HepG2 (cell line): ENCODE results near the gene ZNF839. TPM values are rescaled to one million over a fixed set of nuclear protein-coding genes. Genes with fewer than 3 reads are reported as not detected.

Experiments used
- ATAC-seq: fragments of 200-7000 bp; cut with Tn5 transposase; 3 replicates; pipeline ENCODE4 v1.9.1; 2020; ENCODE audit warnings: mild to moderate bottlenecking, moderate library complexity
- BruUV-seq: library from RNA; stranded (reverse); fragments of 400-500 nt; replicated peaks from 2 replicates; lab custom pipeline; 2021; lab: Mats Ljungman, UMichigan
- CTCF ChIA-PET: fragments of 300-600 bp; formaldehyde crosslinking; extraction: SDS; loops from one replicate; lab custom pipeline; 2021; ENCODE audit warnings: low total read pairs, inconsistent platforms, low intra/inter-chr PET ratio; lab: Yijun Ruan, JAX
- POLR2A ChIA-PET: fragments of 350-600 bp; sonication (Branson Sonifier 250); formaldehyde crosslinking; loops from one replicate; lab custom pipeline; 2020; ENCODE audit warnings: antibody characterized with exemption, inconsistent platforms; lab: Yijun Ruan, JAX
- DNase-seq: peaks from one replicate; pipeline ENCODE4 v3.0.0-alpha.2; 2015; ENCODE audit warnings: low spot score
- FAIRE-seq: peaks from 3 replicates; lab custom pipeline; 2011; peaks lifted over from hg19 to GRCh38; lab: Jason Lieb, UNC
- H2AFZ ChIP-seq: one replicate; pipeline ENCODE4 v1.6.1; 2011; ENCODE audit warnings: low read length, inconsistent platforms
- H3K27ac ChIP-seq: fragments of 300-600 bp; 3 replicates; pipeline ENCODE4 v1.8.0; 2011; ENCODE audit warnings: mixed run types, mild to moderate bottlenecking, mixed read lengths, low read length, inconsistent platforms; ENCODE audit not compliant: insufficient read depth; ENCODE audit errors: extremely low read length
- H3K27me3 ChIP-seq, 2 experiments: fragments of 200-600 bp in 1 of 2; 2 replicates in 1 of 2; 3 replicates in 1 of 2; pipeline versions ENCODE4 v1.6.0 to v1.8.0; 2011; ENCODE audit warnings: low read length in 2 of 2, mild to moderate bottlenecking in 2 of 2, moderate library complexity in 2 of 2, inconsistent platforms in 1 of 2; ENCODE audit not compliant: insufficient read depth in 2 of 2, control insufficient read depth in 1 of 2
- H3K36me3 ChIP-seq, 2 experiments: fragments of 200-600 bp in 1 of 2; replicated peaks in 1 of 2; 2 replicates in 1 of 2; 3 replicates in 1 of 2; pipeline versions ENCODE4 v1.5.1 to v1.8.0; 2011; ENCODE audit warnings: low read length in 2 of 2, inconsistent platforms in 1 of 2; ENCODE audit not compliant: insufficient read depth in 2 of 2, control insufficient read depth in 1 of 2
- H3K4me1 ChIP-seq: 2 replicates; pipeline ENCODE4 v1.5.1; 2012; ENCODE audit warnings: low read length, inconsistent platforms; ENCODE audit not compliant: insufficient read depth
- H3K4me2 ChIP-seq: 2 replicates; pipeline ENCODE4 v1.6.0; 2011; ENCODE audit warnings: low read depth, low read length, inconsistent platforms
- H3K4me3 ChIP-seq, 3 experiments: fragments of 200-600 bp in 1 of 3; sonication (generic), shearing (Covaris generic) in 1 of 3; replicated peaks in 1 of 3; 2 replicates each; pipeline ENCODE4 v1.5.1; 2011 to 2016; ENCODE audit warnings: low read length in 3 of 3, inconsistent platforms in 2 of 3, low read depth in 2 of 3, mild to moderate bottlenecking in 2 of 3, control low read depth in 1 of 3, mixed read lengths in 1 of 3; ENCODE audit not compliant: insufficient read depth in 1 of 3
- H3K79me2 ChIP-seq: one replicate; pipeline ENCODE4 v1.6.1; 2011; ENCODE audit warnings: low read length, inconsistent platforms; ENCODE audit not compliant: insufficient read depth
- H3K9ac ChIP-seq: 2 replicates; pipeline ENCODE4 v1.6.0; 2011; ENCODE audit warnings: mild to moderate bottlenecking, low read depth, low read length, inconsistent platforms; ENCODE audit not compliant: insufficient read depth
- H3K9me3 ChIP-seq: 2 replicates; pipeline ENCODE4 v1.5.1; 2012; ENCODE audit warnings: mild to moderate bottlenecking, low read length
- H4K20me1 ChIP-seq: 2 replicates; pipeline ENCODE4 v1.6.0; 2011; ENCODE audit warnings: inconsistent platforms, mild to moderate bottlenecking, low read length, moderate library complexity; ENCODE audit not compliant: insufficient read depth
- FOXO1 ChIP-seq: sonication (generic); formaldehyde crosslinking; IDR thresholded peaks from 2 replicates; pipeline ENCODE4 v1.4.0; 2020; ENCODE audit warnings: missing genetic modification reagents
- IKZF4 ChIP-seq: sonication (generic); formaldehyde crosslinking; IDR thresholded peaks from 2 replicates; pipeline ENCODE4 v1.5.1; 2020; ENCODE audit warnings: borderline replicate concordance, mild to moderate bottlenecking, low read depth, missing genetic modification reagents; ENCODE audit errors: not compliant biosample characterization
- ISL2 ChIP-seq: sonication (generic); formaldehyde crosslinking; IDR thresholded peaks from 2 replicates; pipeline ENCODE4 v1.5.0; 2020; ENCODE audit warnings: missing genetic modification reagents
- KAT2B ChIP-seq: fragments of 150-350 bp; IDR thresholded peaks from 2 replicates; pipeline ENCODE4 v1.6.1; 2014; ENCODE audit warnings: low read depth, low read length, borderline replicate concordance
- REL ChIP-seq: sonication (generic); formaldehyde crosslinking; conservative IDR thresholded peaks from 2 replicates; pipeline ENCODE4 v1.8.0; 2022; ENCODE audit warnings: mild to moderate bottlenecking, missing genetic modification reagents, moderate library complexity
- ZFAT ChIP-seq: sonication (generic); formaldehyde crosslinking; conservative IDR thresholded peaks from 2 replicates; pipeline ENCODE4 v1.8.1; 2023; ENCODE audit warnings: missing genetic modification reagents, inconsistent platforms
- ZFP36 ChIP-seq: fragments of 150-350 bp; IDR thresholded peaks from 2 replicates; pipeline ENCODE4 v1.6.1; 2018; ENCODE audit warnings: borderline replicate concordance, low read length, low read depth; ENCODE audit not compliant: partially characterized antibody
- ZNF337 ChIP-seq: sonication (generic); formaldehyde crosslinking; IDR thresholded peaks from 2 replicates; pipeline ENCODE4 v1.5.1; 2020; ENCODE audit warnings: missing genetic modification reagents, low read depth, mild to moderate bottlenecking, borderline replicate concordance
- ZNF703 ChIP-seq: sonication (generic); formaldehyde crosslinking; IDR thresholded peaks from 2 replicates; pipeline ENCODE4 v1.5.1; 2020; ENCODE audit warnings: missing genetic modification reagents, mild to moderate bottlenecking, moderate library complexity, borderline replicate concordance
- ZNF747 ChIP-seq: sonication (generic); formaldehyde crosslinking; IDR thresholded peaks from 2 replicates; pipeline ENCODE4 v1.8.1; 2023; ENCODE audit warnings: missing genetic modification reagents, mild to moderate bottlenecking, borderline replicate concordance
- WGBS: methylation state at CpG from one replicate; pipeline ENCODE4 v1.1.6; 2017; ENCODE audit warnings: low lambda C conversion rate; 5-methylcytosine and 5-hydroxymethylcytosine counted together
- in situ Hi-C: cut with HindIII; loops from 2 replicates; pipeline ENCODE4 v1.10.0; 2017; ENCODE audit warnings: low pct_unique_long_range_greater_than_20kb; ENCODE audit not compliant: extremely low pct_ligation_motif_present
- intact Hi-C: fragments of 100-400 bp; cut with micrococcal nuclease; formaldehyde crosslinking; loops from one replicate; pipeline ENCODE4 v1.10.0; 2022; ENCODE audit not compliant: unreplicated experiment
- polyA plus RNA-seq, 8 experiments: library from polyadenylated mRNA; depleted of rRNA in 3 of 8; stranded (reverse) in 7 of 8; unstranded in 1 of 8; fragments of >200 nt; fragmentation: Illumina TruSeq in 4 of 8; extraction: Trizol in 4 of 8; gene quantifications; 2 replicates each; pipeline versions ENCODE4 v1.2.1 to v1.2.3, GENCODE V29; 2011 to 2016; ENCODE audit warnings: low read depth in 4 of 8, missing spikeins in 1 of 8, mixed read lengths in 1 of 8; ENCODE audit not compliant: insufficient read depth in 1 of 8
- total RNA-seq, 5 experiments: library from RNA; depleted of rRNA; stranded (reverse); fragments of >200 nt; fragmentation: Illumina TruSeq; extraction: Trizol; gene quantifications; 2 replicates each; pipeline ENCODE4 v1.2.3, GENCODE V29; 2016; ENCODE audit warnings: low read depth in 1 of 5
- TF ChIP-seq, protein P1 (sequence below): sonication (generic); formaldehyde crosslinking; IDR thresholded peaks from 2 replicates; pipeline ENCODE4 v1.9.0; 2021; ENCODE audit warnings: missing genetic modification reagents, mild to moderate bottlenecking, borderline replicate concordance
- TF ChIP-seq, protein P2 (sequence below): sonication (generic); formaldehyde crosslinking; IDR thresholded peaks from 2 replicates; pipeline ENCODE4 v1.4.0; 2020; ENCODE audit warnings: low read depth, mild to moderate bottlenecking, missing genetic modification reagents
- TF ChIP-seq, protein P3 (sequence below): sonication (generic); formaldehyde crosslinking; conservative IDR thresholded peaks from 2 replicates; pipeline ENCODE4 v1.4.0; 2020; ENCODE audit warnings: missing genetic modification reagents

ZNF839 gene
- total and polyA plus RNA-seq, 2 of the 13 experiments (the other 11 are each of a cell fraction or from before 2014, with no cell fraction given): 11.1 to 12.8 TPM

DNA sequence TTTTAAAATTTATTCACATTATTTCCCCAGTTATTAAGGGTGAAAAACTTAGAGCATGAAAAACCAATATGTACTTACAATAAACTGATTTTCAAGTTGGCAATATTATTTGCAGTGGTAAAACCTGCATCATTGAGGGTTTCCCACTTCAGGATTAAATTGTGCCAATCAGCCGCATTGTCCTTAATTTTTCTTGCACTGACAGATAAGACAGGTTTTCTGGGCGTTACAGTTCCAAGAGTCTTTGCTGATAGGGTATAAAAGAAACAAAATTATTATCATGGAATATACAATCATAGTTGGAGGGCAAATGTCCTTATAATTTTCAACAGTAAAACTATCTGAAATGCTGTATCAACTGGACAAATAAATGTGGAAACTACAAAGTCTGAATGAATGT is 39.8 kb downstream of the ZNF839 start:
- Histone ChIP-seq H3K4me3 (no peak overlapping the region), H4K20me1 (no peaks in the 10 kb centered on the region), H3K27ac (no peak overlapping the region), H3K4me1 (peaks cover 23% of the 10 kb centered on the region), H3K4me2 (no peak overlapping the region), H3K9me3 (no peaks in the 10 kb centered on the region), H3K36me3 (peaks cover 3 to 34% of the 10 kb centered on the region in 2 experiments; a peak in 4 of 5 replicates), H3K9ac (no peak overlapping the region), H3K27me3 (no peaks in the 10 kb centered on the region; a peak in 1 of 5 replicates), H3K79me2 (peaks cover 19% of the 10 kb centered on the region), H2AFZ (no peak overlapping the region)
- TF ChIP-seq FOXO1: no peak
- TF ChIP-seq ZNF747: no peak
- TF ChIP-seq REL: no peak
- TF ChIP-seq KAT2B: no peak
- TF ChIP-seq IKZF4 (CRISPR knock-in tag): no peak
- TF ChIP-seq, protein P1, sequence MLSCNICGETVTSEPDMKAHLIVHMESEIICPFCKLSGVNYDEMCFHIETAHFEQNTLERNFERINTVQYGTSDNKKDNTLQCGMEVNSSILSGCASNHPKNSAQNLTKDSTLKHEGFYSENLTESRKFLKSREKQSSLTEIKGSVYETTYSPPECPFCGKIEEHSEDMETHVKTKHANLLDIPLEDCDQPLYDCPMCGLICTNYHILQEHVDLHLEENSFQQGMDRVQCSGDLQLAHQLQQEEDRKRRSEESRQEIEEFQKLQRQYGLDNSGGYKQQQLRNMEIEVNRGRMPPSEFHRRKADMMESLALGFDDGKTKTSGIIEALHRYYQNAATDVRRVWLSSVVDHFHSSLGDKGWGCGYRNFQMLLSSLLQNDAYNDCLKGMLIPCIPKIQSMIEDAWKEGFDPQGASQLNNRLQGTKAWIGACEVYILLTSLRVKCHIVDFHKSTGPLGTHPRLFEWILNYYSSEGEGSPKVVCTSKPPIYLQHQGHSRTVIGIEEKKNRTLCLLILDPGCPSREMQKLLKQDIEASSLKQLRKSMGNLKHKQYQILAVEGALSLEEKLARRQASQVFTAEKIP (CRISPR knock-in tag): no peak
- TF ChIP-seq ISL2 (CRISPR knock-in tag): no peak
- no peak for TF ChIP-seq ZNF337 (CRISPR knock-in tag)
- no peak for TF ChIP-seq ZFP36
- TF ChIP-seq, protein P2, sequence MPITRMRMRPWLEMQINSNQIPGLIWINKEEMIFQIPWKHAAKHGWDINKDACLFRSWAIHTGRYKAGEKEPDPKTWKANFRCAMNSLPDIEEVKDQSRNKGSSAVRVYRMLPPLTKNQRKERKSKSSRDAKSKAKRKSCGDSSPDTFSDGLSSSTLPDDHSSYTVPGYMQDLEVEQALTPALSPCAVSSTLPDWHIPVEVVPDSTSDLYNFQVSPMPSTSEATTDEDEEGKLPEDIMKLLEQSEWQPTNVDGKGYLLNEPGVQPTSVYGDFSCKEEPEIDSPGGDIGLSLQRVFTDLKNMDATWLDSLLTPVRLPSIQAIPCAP (CRISPR knock-in tag): no peak
- TF ChIP-seq ZNF703 (CRISPR knock-in tag): no peak
- no peak for TF ChIP-seq ZFAT (CRISPR knock-in tag)
- TF ChIP-seq, protein P3, sequence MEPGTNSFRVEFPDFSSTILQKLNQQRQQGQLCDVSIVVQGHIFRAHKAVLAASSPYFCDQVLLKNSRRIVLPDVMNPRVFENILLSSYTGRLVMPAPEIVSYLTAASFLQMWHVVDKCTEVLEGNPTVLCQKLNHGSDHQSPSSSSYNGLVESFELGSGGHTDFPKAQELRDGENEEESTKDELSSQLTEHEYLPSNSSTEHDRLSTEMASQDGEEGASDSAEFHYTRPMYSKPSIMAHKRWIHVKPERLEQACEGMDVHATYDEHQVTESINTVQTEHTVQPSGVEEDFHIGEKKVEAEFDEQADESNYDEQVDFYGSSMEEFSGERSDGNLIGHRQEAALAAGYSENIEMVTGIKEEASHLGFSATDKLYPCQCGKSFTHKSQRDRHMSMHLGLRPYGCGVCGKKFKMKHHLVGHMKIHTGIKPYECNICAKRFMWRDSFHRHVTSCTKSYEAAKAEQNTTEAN (CRISPR knock-in tag): no peak
- WGBS: 97% methylated on average over 2 of the region's 2 CpGs
- in situ Hi-C loops (no loop called here), intact Hi-C loops (no loop called here)
- ChIA-PET CTCF (no interaction called here), POLR2A (interaction anchor here (1.5 kb wide), 1 partner anchor 9 kb away, joined by 3 read pairs; no protein-coding TSS in a partner anchor)
- FAIRE-seq: no peak
- no TSS peak for BruUV-seq
- ATAC-seq: no peak
- no peak for DNase-seq
